Spinal cord (tissue), 10 donors: Measurements from ENCODE around the gene DAAM1. TPM values are rescaled to one million over a fixed set of nuclear protein-coding genes. Genes with fewer than 3 reads are reported as not detected.

ENCODE experiments used
- DNase-seq, 6 donors: peaks; one replicate each; pipeline versions ENCODE4 v3.0.0 to v3.0.0-alpha.2; 2013 to 2015; ENCODE audit warnings: low spot score in 6 of 6, low read depth in 4 of 6
- H3K27ac ChIP-seq: one replicate; pipeline ENCODE4 v1.5.1; 2013; ENCODE audit warnings: low read depth, low read length, control low read depth
- H3K27me3 ChIP-seq: one replicate; pipeline ENCODE4 v1.6.1; 2013; ENCODE audit warnings: low read length; ENCODE audit not compliant: control insufficient read depth, insufficient read depth
- H3K36me3 ChIP-seq: one replicate; pipeline ENCODE4 v1.6.1; 2013; ENCODE audit warnings: low read length; ENCODE audit not compliant: control insufficient read depth, insufficient read depth
- H3K4me1 ChIP-seq: one replicate; pipeline ENCODE4 v1.6.1; 2013; ENCODE audit warnings: low read length; ENCODE audit not compliant: control insufficient read depth, insufficient read depth
- H3K4me3 ChIP-seq: one replicate; pipeline ENCODE4 v1.5.1; 2013; ENCODE audit warnings: low read depth, low read length, control low read depth
- H3K9me3 ChIP-seq: one replicate; pipeline ENCODE4 v1.6.1; 2013; ENCODE audit warnings: low read length; ENCODE audit not compliant: control insufficient read depth, insufficient read depth
- WGBS: methylation state at CpG from one replicate; pipeline ENCODE4 v1.1.5; 2013; ENCODE audit warnings: missing lambda C conversion rate; ENCODE audit not compliant: insufficient coverage; 5-methylcytosine and 5-hydroxymethylcytosine counted together
- polyA plus RNA-seq, 2 donors: library from polyadenylated mRNA; unstranded; fragments of 120-200 nt; gene quantifications; one replicate each; pipeline ENCODE4 v1.2.1, GENCODE V29; 2013; ENCODE audit not compliant: insufficient read length in 2 of 2
- total RNA-seq, 2 donors: library from RNA; depleted of rRNA in 1 of 2; stranded (reverse); fragments of 120-200 nt in 1 of 2; fragments of >200 nt in 1 of 2; gene quantifications; one replicate each; pipeline versions ENCODE4 v1.2.3 to v1.2.4, GENCODE V29; 2013 to 2014
- donor health status: healthy.

DAAM1 gene
- total and polyA plus RNA-seq, 4 donors: 32.9 to 78.0 (median 61.7) TPM

DNA sequence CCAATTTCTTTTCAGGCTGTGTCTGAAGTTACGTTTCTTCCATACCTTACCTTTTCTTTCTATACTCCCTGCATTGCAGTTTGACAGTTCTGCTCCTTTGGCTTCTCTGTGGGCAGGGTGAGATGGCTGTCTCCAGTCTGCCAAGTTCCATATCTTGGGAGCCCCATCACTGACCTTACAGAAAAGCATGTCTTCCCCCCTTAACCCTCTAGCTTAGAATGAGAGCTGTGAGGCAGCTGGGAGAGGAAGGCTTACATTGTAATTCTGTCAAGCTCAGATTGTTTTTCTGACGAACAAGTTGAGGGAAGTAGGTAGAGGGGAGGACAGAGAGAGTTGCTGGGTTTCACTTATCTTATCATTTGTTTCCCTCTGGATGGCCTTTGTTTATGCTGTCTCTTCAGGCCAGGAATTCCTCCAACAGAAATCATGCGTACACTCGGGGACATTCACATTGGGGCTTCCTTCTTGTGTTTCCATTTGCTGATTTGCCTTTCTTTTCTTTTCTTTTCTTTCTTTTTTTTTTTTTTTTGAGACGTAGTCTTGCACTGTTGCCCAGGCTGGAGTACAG is 9.3 kb downstream of the DAAM1 start:
- Histone ChIP-seq H3K9me3 (no peaks in the 10 kb centered on the region), H3K4me3 (no peak overlapping the region), H3K27ac (no peak overlapping the region), H3K36me3 (no peaks in the 10 kb centered on the region), H3K4me1 (peaks cover 3% of the 10 kb centered on the region), H3K27me3 (no peaks in the 10 kb centered on the region)
- WGBS: 44% methylated on average over 2 of the region's 5 CpGs
- no peak for DNase-seq

DNA sequence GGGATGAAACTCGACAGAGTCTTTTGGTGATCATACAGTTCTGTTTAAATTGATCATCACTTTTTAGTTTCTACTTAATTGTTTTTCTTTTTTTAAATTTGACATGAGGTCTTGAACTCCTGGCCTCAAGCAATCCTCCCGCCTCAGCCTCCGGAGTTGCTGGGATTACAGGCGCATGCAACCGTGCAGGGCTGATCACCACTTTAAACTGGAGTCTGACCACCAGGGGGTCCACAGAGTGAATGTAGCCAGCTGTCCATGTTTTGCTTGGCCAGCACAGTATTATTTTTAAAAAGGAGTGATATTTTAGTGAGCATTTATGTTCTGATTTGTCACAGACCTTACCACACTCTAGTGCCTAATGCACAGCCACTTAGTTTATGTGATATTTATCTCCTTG is 10.7 kb downstream of the DAAM1 start:
- H3K4me3 ChIP-seq: no peak overlapping the region
- no peak for DNase-seq
- no peak overlapping the region for H3K27ac ChIP-seq
- peaks cover 3% of the 10 kb centered on the region for H3K4me1 ChIP-seq
- H3K9me3 ChIP-seq: no peaks in the 10 kb centered on the region
- H3K36me3 ChIP-seq: no peaks in the 10 kb centered on the region
- no peaks in the 10 kb centered on the region for H3K27me3 ChIP-seq
- WGBS: 96% methylated on average over 4 of the region's 5 CpGs

DNA sequence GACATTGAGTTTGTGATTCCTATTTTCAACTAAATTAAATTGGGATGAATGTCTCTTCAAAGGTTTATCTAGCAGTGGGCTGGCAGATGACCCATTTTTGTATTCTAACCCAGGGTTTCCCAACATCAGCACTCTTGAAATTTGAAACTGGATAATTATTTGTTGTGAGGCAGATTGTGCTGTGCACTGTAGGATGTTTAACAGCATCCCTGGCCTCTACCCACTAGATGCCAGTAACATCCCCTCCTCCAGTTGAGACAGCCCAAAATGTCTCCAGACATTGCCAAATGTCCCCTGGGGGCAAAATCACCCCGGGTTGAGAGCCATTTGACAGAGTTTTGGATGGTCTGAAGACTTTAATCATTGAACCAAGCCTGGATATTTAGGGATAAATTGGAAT is 11.1 kb downstream of the DAAM1 start:
- Histone ChIP-seq H3K9me3 (no peaks in the 10 kb centered on the region), H3K36me3 (no peaks in the 10 kb centered on the region), H3K4me1 (peaks cover 3% of the 10 kb centered on the region), H3K4me3 (no peak overlapping the region), H3K27me3 (no peaks in the 10 kb centered on the region), H3K27ac (no peak overlapping the region)
- WGBS: 43% methylated on average over 1 of the region's 1 CpG
- no peak for DNase-seq

DNA sequence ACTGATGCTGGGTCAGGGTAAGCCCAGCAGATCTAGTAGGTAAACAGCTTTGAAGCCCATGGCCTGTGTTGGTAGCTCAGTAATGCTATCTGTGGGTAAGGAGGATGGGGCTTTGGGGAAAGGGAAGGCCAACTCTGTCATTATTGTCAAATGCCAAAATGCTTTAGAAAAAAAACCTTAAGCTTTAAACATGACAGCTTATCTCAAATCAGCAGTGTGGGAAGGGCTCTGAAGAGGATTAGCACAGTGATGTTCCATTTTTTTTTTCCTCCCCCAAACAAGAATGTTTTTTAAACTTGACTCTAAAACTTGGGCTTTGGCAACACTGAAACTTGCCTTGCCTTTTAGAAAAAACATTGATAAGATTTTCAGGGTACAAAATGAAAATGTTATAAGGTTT is 11.7 kb downstream of the DAAM1 start:
- no peak overlapping the region for H3K27ac ChIP-seq
- H3K4me1 ChIP-seq: peaks cover 3% of the 10 kb centered on the region
- H3K9me3 ChIP-seq: no peaks in the 10 kb centered on the region
- no peak for DNase-seq
- H3K27me3 ChIP-seq: no peaks in the 10 kb centered on the region
- H3K4me3 ChIP-seq: no peak overlapping the region
- H3K36me3 ChIP-seq: no peaks in the 10 kb centered on the region

DNA sequence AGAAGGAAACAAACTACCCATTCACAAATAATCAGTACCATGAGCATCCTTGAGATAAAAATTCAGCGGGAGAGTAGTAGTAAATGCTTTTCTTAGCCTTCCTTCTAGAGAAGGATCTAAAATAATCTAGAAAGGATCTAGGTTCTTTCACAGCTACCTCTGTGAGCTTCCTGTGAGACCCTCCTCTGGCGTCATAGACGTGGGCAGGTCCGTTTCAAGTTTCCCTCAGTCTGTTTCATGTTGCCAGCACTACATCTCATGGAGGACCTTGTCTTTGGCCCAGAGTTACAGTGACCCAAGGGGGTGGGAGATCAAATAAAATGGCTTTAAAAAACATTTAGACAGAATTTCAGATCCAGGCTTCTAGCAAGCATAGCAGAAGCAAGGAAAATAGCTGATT is 13.6 kb downstream of the DAAM1 start:
- WGBS: 88% methylated on average over 3 of the region's 4 CpGs
- no peak overlapping the region for H3K4me3 ChIP-seq
- no peaks in the 10 kb centered on the region for H3K27me3 ChIP-seq
- peaks cover 3% of the 10 kb centered on the region for H3K4me1 ChIP-seq
- no peaks in the 10 kb centered on the region for H3K36me3 ChIP-seq
- no peak overlapping the region for H3K27ac ChIP-seq
- no peaks in the 10 kb centered on the region for H3K9me3 ChIP-seq
- no peak for DNase-seq

DNA sequence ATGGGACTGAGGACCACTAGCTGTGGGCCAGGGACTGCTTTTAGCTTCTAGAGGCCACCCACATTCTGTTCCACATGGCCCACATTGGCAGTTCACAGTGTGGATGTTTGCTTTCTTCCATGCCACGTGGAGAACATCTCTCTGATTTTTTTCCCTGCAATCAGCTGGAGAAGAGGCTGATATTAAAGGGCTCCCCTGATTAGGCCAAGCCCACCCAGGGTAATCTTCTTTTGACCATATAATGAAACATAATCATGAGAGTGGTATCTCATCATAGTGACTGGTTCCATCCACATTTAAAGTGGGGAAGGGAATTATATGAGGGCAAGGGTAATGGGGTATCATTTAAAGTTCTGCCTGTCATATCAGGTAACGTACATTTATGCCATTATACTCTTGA is 15.8 kb downstream of the DAAM1 start:
- DNase-seq: no peak
- Histone ChIP-seq H3K27ac (no peak overlapping the region), H3K27me3 (no peaks in the 10 kb centered on the region), H3K4me3 (no peak overlapping the region), H3K36me3 (no peaks in the 10 kb centered on the region), H3K9me3 (no peaks in the 10 kb centered on the region), H3K4me1 (no peaks in the 10 kb centered on the region)
- WGBS: no CpG with 5 or more reads among the region's 2 CpGs

DNA sequence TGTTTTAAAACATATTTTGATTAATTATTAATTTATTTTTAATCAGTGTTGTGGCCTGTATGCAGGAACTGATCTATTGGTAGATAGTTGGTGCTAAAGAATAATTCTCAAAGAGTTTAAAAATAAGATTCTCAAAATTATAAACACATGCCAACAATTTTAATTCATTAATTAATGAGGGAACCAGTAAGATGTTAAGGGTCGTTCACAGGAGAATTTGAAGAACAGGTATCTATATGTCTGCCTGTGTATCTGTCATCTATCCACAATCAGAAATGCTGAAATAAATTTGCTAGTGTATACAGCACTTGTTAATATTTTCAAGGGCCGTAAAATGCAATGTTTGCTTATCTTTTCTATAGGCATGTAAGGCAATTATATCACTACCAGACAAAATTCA is 18.4 kb downstream of the DAAM1 start:
- Histone ChIP-seq H3K4me3 (no peak overlapping the region), H3K27ac (no peak overlapping the region), H3K27me3 (no peaks in the 10 kb centered on the region), H3K36me3 (no peaks in the 10 kb centered on the region), H3K4me1 (no peaks in the 10 kb centered on the region), H3K9me3 (no peaks in the 10 kb centered on the region)
- no peak for DNase-seq
- WGBS: no CpG with 5 or more reads among the region's 2 CpGs

DNA sequence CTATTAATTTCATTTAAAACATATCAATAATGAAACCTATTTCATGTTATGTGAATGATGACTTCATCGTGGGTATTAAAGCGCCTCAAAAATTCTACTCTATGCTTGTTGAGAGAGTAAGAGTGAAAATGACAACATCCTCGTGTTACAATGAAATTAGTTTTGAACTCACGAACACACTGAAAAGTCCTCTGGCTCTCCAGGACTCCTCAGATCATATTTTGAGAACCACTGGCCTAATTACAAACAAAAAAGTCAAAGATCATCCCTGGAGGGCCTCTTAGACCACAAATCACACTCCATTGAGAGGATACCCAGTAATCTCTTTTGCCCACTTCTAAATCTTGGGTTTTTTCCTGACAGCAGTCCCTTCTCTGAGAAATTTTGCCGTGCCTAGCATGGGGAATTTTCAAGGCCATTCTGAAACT is 19.1 kb downstream of the DAAM1 start:
- DNase-seq: no peak
- H3K27me3 ChIP-seq: no peaks in the 10 kb centered on the region
- no peaks in the 10 kb centered on the region for H3K9me3 ChIP-seq
- no peak overlapping the region for H3K27ac ChIP-seq
- 89% methylated on average over 2 of the region's 5 CpGs for WGBS
- no peaks in the 10 kb centered on the region for H3K4me1 ChIP-seq
- H3K4me3 ChIP-seq: no peak overlapping the region
- no peaks in the 10 kb centered on the region for H3K36me3 ChIP-seq

DNA sequence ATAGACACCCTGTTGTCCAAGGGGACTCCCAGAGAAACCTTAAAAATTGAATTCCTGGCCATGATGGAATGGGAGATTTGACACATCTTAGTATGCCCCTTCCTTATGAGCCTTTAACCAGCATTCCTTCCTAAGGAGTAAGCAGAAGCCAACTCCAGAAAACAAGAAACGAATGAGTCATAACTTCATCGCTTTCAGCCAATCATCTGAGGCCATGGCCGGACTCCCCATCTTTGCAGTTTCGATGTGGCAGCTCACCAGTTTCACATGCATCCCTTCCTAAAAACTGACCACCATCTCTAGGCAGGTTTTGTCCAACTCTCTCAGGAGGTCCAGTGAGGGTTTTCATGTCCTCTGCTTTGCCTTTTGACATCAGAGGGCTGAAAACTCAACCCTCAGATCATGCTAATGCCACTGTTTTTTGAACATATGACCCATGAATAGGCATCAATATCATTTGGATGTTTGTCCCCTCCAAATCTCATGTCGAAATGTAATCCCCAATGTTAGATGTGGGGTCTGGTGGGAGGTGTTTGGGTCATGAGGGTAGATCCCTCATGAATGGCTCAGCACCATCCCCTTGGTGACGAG is 19.9 kb downstream of the DAAM1 start:
- Histone ChIP-seq H3K4me3 (no peak overlapping the region), H3K36me3 (no peaks in the 10 kb centered on the region), H3K4me1 (no peaks in the 10 kb centered on the region), H3K27ac (no peak overlapping the region), H3K27me3 (no peaks in the 10 kb centered on the region), H3K9me3 (no peaks in the 10 kb centered on the region)
- no peak for DNase-seq
- WGBS: 95% methylated on average over 5 of the region's 6 CpGs

DNA sequence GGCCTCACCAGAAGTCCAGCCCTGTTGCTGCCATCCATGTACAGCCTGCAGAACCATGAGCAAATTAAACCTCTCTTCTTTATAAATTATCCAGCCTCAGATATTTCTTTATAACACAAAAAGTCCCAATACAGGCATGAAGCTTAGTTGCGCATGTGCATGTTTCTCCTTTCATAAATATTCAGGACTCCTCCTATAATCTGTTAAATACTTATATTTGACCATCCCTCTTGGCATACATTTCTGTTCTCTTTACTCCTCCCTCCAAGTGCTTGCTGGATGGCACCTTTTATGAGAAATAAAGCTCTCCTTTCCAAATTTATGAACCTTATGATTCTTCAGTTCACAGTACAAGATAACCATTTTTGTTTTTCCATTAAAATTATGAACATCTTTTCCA is 20.5 kb downstream of the DAAM1 start:
- no peak overlapping the region for H3K27ac ChIP-seq
- no peak for DNase-seq
- no peaks in the 10 kb centered on the region for H3K27me3 ChIP-seq
- 100% methylated on average over 1 of the region's 1 CpG for WGBS
- H3K36me3 ChIP-seq: no peaks in the 10 kb centered on the region
- H3K9me3 ChIP-seq: no peaks in the 10 kb centered on the region
- no peak overlapping the region for H3K4me3 ChIP-seq
- H3K4me1 ChIP-seq: no peaks in the 10 kb centered on the region
